GM19455 (cell line): ENCODE measurements around the gene FMN1.

Experiments
- ATAC-seq: cut with Tn5 transposase; IDR thresholded peaks from one replicate; pipeline ENCODE4 v1.9.1; 2021; ENCODE audit not compliant: unreplicated experiment

Gene FMN1

GRCh38 chr15:33158366-33158765 lies 36.1 kb downstream of the FMN1 start:
- ATAC-seq, result no peak

GRCh38 chr15:33157371-33158037 lies 37.0 kb downstream of the FMN1 start:
- no peak for ATAC-seq

DNA sequence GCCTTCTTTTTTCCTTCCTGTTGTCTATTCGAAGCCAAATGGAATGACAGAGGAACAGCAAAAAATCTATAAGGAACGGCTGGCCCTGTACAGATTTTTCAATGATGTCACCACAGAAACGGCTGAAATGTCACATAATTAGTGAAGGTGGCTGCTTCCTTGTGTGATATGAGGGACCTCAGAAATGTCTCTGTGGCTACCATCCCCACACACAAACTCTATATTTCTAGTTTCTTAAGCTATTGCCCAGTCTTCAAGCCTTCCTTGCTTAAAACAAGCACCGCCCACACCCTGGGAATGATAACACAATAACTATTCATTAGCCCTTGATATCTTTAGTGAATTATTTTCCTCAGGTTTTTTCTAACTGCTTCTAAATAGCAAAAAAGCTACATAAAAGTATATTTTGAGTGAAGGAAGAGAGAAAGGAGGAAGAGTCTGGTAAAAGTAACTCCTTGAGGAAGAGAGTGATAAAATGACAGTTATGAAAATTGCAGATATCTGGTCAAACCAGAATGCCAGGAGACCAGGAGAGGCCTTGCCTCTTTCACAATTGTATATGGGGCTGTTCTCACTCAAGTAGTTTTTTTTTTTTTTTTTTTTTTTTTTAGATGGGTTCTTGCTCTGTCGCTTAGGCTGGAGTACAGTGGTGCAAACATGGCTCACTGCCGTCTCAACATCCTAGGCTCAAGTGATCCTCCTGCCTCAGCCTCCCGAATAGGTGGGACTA lies 38.7 kb downstream of the FMN1 start:
- no peak for ATAC-seq

DNA sequence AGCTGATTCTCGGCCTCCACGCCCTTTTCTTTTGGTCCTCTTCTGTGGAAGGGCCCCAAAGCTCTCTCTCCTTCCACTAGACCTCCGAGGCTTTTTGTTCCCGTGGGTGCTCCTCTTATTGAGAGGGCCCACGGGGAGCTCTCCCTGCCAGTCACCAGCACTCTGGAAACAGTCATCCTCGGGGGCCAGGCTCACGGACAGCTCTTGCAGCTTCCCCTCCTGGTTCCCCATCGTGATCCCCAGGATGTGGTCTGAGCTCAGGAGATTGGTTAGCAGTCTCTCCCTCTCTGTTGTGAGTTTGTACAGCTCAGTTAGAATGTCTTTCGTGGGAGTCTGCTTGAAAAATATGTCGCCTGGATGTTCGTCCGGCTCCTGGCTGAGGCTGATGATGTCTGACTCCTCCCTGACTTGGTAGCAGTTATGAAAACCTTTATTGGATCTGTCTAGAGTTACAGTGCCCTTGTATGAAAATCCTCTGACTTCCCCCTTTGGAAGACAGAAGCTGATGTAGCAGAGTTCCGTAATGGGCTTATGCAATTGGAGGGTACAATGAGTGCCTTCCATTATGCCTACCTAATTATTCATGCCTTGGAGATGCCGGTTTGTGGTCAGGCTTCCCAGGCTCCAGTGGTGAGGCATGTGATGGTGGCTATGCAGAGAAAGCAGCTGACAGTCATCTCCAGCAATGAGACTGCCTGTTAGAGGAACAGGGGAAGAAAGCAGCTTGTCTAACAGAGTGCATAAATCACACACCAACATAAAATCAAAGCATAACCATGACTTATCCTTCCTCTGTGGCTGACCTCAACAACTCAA lies 40.0 kb downstream of the FMN1 start:
- no peak for ATAC-seq

DNA sequence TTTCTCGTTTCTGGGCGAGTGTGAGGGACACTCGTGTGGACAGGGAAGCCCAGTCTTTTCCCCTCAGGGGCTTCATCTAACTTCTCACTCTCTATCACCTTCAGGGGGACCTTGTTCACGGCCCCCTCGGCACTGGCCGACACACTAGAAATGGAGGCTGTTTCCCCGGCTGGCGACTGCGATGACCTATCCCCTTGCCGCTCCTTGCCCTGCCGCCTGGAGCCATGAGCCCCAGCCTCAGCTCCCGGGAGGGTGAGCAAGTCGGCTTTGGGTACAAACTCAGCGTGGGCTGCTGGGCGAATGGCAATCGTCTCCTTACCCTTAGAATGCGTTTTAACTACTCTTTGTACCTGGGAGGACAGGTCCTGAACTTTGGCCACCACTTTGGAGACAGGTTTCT lies 41.0 kb downstream of the FMN1 start:
- ATAC-seq, result no peak

DNA sequence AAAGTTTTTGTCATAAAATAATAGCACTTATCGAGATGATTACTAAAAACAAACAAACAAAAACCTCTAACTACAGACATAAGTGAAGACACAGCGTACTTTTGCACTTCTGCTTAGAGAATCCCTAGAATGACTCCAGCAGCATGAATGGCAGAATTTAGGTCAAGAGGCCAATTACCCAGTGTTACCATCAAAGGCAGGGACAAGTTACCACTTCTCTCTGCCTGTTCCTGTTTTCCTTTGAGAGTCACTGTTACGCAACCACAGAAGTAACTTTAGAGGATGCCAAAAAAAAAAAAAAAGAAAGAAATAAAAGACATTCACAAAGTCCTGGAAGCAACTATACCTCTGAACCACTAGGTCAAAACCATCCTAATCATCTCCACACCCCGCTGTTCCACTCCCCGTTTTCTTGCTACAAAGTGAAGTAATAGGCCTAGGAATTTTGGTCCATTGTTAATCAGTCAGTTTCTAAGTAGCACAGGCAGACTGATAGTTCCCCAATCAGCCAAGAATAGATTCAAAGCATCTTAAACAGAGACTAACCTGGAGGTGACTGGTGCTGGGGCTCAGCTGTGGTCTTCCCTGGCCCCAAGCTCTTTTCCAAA lies 41.9 kb downstream of the FMN1 start:
- no peak for ATAC-seq

GRCh38 chr15:33150971-33151370 lies 43.5 kb downstream of the FMN1 start:
- no peak for ATAC-seq

DNA sequence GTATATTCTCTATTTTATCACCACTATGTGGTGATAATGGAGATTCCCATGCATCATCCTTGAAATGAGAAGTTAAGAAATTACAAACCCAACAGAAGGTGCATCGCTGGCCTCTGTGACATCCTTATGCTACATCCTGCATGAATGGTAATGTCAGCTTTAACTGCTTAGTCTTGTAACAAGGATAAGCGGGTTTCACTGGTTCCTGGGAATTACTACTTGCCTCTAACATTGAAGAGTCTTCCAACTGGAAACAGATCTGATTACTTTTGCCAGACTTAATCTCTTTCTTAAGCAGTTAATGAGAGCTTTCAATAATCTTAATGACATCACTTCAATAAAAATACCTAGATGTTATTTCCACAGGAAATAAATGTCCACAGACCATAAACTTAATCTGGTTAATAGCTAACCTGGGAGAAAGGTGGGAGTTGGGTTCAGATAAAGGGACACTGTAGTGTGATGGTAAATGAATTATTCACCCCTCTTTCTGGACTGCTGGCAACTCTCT lies 44.0 kb downstream of the FMN1 start:
- no peak for ATAC-seq

- ATAC-seq, result no peak
Observed at GRCh38 chr15:33149919-33150318, 44.6 kb downstream of the FMN1 start.

DNA sequence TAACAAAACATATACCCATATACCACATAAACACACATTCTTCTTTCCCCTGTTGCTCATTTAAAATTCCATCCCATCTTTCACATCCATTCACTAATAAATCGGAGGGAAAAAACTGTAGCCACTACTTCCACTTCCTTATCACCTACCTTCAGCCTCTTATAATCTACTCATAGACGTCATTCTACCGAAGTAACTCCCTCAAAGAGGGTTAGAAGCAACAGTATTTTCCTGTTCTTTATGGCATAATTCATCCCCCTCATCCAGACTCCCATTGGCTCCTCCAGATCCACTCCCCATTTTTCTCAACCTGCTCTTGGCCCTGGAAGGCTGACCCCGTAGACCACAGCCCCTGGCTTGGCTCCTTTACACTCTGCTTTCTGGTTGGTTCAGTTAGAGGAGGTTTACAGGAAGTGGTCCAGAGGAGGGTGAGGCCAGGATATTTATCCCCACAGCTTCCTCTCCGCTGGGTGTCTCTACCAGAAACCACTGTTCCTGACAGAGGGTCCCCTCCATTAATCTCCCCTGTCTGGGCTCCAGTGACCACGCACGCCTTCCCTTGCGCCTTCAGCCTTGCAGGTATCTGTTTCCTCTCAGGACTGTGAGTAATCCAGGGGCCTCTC lies 46.3 kb downstream of the FMN1 start:
- ATAC-seq, result no peak

DNA sequence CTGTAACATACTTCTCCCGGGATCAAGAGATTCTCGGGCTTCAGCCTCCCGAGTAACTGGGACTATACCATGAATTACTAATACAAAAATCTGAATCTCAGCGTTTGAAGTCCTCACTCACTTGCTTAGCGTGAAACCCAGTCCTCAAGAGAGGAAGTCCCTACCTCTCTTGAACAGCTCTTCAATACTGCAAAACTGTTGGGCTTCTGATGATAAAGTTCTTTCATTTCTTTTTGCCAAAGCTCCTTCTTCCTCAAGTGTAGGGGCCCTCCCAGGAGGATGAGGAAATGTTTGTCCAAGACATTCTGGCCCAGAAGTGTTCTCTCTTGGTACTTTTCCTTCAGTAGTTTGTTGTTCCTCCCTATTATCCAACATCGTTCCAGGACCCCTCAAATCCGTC lies 48.5 kb downstream of the FMN1 start:
- no peak for ATAC-seq

DNA sequence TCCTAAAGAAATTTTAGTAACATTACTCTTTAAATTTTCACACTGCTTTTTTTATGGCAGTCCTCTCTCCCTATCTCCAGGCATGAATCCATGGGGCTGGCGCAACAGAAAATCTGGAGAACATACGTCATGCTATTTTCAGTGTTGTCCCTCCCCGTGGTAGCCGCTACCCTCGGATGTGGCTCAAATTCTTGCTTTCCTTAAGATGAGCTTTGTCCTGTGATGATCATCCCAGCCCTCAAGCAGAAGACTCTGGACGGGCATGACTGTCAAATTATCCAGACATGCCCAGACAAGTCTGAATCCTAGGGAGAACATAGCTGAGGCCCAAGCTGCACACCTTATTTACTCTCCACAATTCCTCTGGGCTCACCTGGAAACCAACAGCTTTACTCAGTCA lies 49.1 kb downstream of the FMN1 start:
- no peak for ATAC-seq

DNA sequence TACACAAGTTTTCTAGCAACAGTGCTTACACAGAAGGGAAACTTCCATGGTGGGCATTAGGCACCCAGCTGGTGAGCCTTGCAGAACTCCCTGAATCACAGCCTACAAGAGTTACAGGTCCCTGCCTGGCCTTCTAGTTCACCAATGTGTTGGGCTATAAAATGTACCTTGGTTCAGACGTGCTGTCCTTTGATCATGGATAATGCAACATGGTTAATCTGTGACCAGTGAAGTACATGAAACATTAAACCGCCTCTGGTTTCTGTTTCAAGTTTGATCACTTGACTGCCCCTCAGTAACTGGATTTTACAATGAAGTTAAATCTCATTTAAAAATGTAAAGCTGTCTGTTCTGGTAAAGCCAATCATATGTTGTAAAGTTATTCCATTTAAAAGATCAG lies 51.8 kb downstream of the FMN1 start:
- no peak for ATAC-seq

GRCh38 chr15:33138000-33138399 lies 56.5 kb downstream of the FMN1 start:
- no peak for ATAC-seq

GRCh38 chr15:33137101-33137500 lies 57.4 kb downstream of the FMN1 start:
- ATAC-seq, result no peak

DNA sequence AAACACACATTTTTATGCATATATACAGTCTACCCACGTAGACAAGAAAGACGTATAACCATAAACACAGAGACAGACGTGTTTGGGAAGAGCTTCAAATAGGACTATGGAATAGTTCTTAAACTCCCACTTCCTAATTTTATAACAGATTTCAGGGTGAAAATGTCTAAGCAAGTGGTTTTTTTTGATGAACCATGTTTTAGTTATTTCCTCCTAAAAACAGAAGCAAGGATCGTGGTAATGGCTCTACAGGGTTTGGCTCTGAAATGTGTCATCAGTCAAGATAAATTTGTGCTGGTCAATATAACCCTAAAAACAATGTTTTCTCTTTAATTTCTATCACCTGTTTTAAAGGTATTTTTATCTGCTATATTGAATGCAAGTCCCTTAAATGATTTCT lies 58.2 kb downstream of the FMN1 start:
- ATAC-seq, result no peak

DNA sequence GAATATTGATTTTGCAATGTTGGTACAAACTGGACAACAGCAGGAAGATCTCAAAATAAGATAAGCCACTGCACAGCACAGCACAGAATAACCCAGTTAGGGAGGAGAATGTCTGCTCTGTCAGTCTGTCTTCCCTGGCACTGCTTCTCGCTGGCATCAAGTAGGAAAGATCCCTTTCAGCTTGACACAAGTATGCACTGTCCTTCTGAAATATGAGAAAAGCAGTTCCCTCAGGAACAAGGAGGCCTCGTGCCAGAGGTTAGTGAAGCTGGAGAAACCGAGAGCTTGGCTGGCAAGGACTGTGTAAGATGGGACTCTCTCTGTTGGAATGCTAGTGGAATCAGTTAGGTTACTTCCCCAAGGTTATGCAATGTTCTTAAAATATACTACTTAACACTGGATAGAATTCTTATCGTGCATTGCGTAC lies 59.1 kb downstream of the FMN1 start:
- ATAC-seq, result no peak

GRCh38 chr15:33132722-33133345 lies 61.7 kb downstream of the FMN1 start:
- ATAC-seq, result no peak

DNA sequence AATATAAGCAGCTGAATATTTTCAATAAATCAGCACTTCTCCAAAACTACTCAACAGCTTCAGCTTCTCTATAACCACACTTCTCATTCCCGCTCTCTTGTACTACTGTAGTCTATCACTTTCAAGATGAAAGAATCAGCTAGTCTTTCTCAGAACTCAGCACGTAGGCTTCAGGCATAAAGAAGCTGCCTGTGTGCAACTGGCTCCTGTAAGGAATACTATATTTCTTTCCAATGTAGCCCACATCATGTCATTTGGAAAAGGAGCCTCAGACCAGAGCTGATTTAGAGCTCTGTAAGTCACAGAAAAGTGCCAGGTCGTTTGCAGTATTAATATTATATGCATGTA lies 62.3 kb downstream of the FMN1 start:
- ATAC-seq, result no peak

DNA sequence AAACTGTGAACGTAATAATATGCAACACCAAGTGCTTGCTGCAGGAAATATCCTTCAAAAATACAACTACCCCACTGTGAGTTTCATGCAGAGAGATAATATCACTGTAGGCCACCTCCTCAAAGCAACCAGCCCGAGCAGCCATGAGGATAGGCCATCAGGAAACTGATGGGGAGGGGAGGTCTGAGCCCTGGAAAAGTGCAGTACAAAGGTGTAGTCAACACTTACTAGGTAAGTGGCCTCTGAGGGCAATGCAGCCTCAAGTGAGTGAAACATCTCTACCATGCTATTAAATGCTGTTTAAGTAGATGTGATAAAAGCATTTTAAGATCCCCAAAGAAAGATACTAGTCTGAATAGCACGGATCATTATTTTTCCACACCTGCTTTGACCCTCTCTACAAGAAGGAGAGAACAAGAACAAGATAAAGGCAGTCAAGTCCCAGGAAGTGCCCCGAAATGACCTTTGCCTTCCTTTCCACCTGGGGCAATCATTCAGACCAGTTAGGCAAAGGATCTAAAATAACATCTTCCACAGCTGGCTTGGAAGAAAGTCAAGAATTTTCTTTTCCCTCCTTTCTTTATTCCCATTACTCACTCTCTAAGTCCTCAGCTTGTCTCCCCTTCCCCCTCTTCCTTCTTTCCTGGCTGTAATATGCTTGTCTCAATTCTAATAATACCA lies 62.8 kb downstream of the FMN1 start:
- no peak for ATAC-seq
